Panc1 (cell line): Measurements from ENCODE around the gene AOC3.

ENCODE experiments used
- CTCF ChIP-seq: fragments of 450-650 bp; IDR thresholded peaks from 2 replicates; pipeline ENCODE4 v1.5.1; 2017; ENCODE audit warnings: mild to moderate bottlenecking
- POLR2AphosphoS5 ChIP-seq: IDR thresholded peaks from 2 replicates; pipeline ENCODE4 v1.6.1; 2012; ENCODE audit warnings: mild to moderate bottlenecking, low read depth, low read length, moderate library complexity

- TF ChIP-seq POLR2AphosphoS5 (peak; percentile 76), CTCF (no peak)
Observed at GRCh38 chr17:42832934-42833766, 17.8 kb upstream of the AOC3 start, which contains the start of gene PSME3.
